Measurements from ENCODE around the gene SOCS7. TPM values are rescaled to one million over a fixed set of nuclear protein-coding genes. Genes with fewer than 3 reads are reported as not detected.

SOCS7 gene
- total RNA-seq, 1 donor from 2014 or later = 23.7 TPM

GRCh38 chr17:38425744-38426143 is 74.1 kb downstream of the SOCS7 start:
- no peaks in the 10 kb centered on the region for H3K36me3 ChIP-seq
- H3K4me1 ChIP-seq = peaks cover 48% of the 10 kb centered on the region
- DNase-seq = no peak
- H3K4me3 ChIP-seq = no peak overlapping the region
- intact Hi-C loops (cut with DNase I) = loop anchor here (10.0 kb wide), 1 partner anchor 49 kb away; no protein-coding TSS in a partner anchor
- no peak for ATAC-seq
- peak overlapping the region; percentile 36 for H3K27ac ChIP-seq
- H3K9me3 ChIP-seq = no peaks in the 10 kb centered on the region
- TF ChIP-seq CTCF (IDR thresholded peaks at IDR 0.05) = no peak
- peaks cover 12% of the 10 kb centered on the region for H3K27me3 ChIP-seq

GRCh38 chr17:38426441-38426840 is 74.8 kb downstream of the SOCS7 start:
- H3K4me3 ChIP-seq = no peak overlapping the region
- DNase-seq = no peak
- no peaks in the 10 kb centered on the region for H3K36me3 ChIP-seq
- ATAC-seq = no peak
- peak overlapping the region; percentile 42 for H3K27ac ChIP-seq
- intact Hi-C loops (cut with DNase I) = loop anchor here (10.0 kb wide), 1 partner anchor 48 kb away; no protein-coding TSS in a partner anchor
- peaks cover 5% of the 10 kb centered on the region for H3K27me3 ChIP-seq
- H3K9me3 ChIP-seq = no peaks in the 10 kb centered on the region
- TF ChIP-seq CTCF (IDR thresholded peaks at IDR 0.05) = no peak
- H3K4me1 ChIP-seq = peaks cover 43% of the 10 kb centered on the region

GRCh38 chr17:38427160-38427949 is 75.7 kb downstream of the SOCS7 start:
- intact Hi-C loops (cut with DNase I) = loop anchor here (10.0 kb wide), 1 partner anchor 47 kb away; no protein-coding TSS in a partner anchor
- no peak for TF ChIP-seq CTCF (IDR thresholded peaks at IDR 0.05)
- Histone ChIP-seq H3K4me1 (peaks cover 43% of the 10 kb centered on the region), H3K9me3 (no peaks in the 10 kb centered on the region), H3K4me3 (peak overlapping the region; percentile 85), H3K27me3 (no peaks in the 10 kb centered on the region), H3K27ac (peak overlapping the region; percentile 72), H3K36me3 (no peaks in the 10 kb centered on the region)
- ATAC-seq (no peak), DNase-seq (no peak)

- intact Hi-C loops (cut with DNase I) = loop anchor here (10.0 kb wide), 1 partner anchor 47 kb away; no protein-coding TSS in a partner anchor
- H3K27ac ChIP-seq = peak within 1 kb of the TSS; percentile 72
- ATAC-seq = peak; percentile 76
Measured at GRCh38 chr17:38428112-38428642, 76.5 kb downstream of the SOCS7 start, which contains the start of gene ARHGAP23. Gene ARHGAP23, plus strand, starts transcription at chr17:38428464. Its CDS starts 22 bp downstream, at chr17:38428486.

More at GRCh38 chr17:38428112-38428642, 76.5 kb downstream of the SOCS7 start, which contains the start of gene ARHGAP23:
- Histone ChIP-seq H3K27me3 (no peaks in the 10 kb centered on the region), H3K4me3 (peak within 1 kb of the TSS; percentile 85), H3K36me3 (no peaks in the 10 kb centered on the region), H3K9me3 (no peaks in the 10 kb centered on the region), H3K4me1 (peaks cover 43% of the 10 kb centered on the region)
- no peak for TF ChIP-seq CTCF (IDR thresholded peaks at IDR 0.05)
- DNase-seq = peak; percentile 85

Data from upper lobe of right lung (tissue), 1 donor.